ENCODE results near the gene FBXL19. TPM values are rescaled to one million over a fixed set of nuclear protein-coding genes. Genes with fewer than 3 reads are reported as not detected.

The FBXL19 gene
- total and polyA plus RNA-seq, 2 of the 13 experiments (the other 11 are each of a cell fraction or from before 2014, with no cell fraction given), result 6.0 to 13.7 TPM

- TF ChIP-seq THRA (CRISPR knock-in tag; IDR thresholded peaks at IDR 0.05; ENCODE audit: borderline replicate concordance) (peak; percentile 43; the same call in 1 of the 2 replicates), ZNF513 (CRISPR knock-in tag; conservative IDR thresholded peaks at IDR 0.05) (no peak), ZNF737 (CRISPR knock-in tag; IDR thresholded peaks at IDR 0.05; ENCODE audit: borderline replicate concordance) (no peak), BCLAF1 (IDR thresholded peaks at IDR 0.05) (no peak), MXD1 (CRISPR knock-in tag; IDR thresholded peaks at IDR 0.05) (peak; percentile 84), MTA1 (CRISPR knock-in tag; IDR thresholded peaks at IDR 0.05; ENCODE audit: borderline replicate concordance) (peak; percentile 62; the same call in 1 of the 2 replicates), KDM2A (CRISPR knock-in tag; IDR thresholded peaks at IDR 0.05; ENCODE audit: borderline replicate concordance, low read depth) (peak; percentile 94), KDM1A (CRISPR knock-in tag; IDR thresholded peaks at IDR 0.05) (0 out of 2 replicates have a peak, but pooled peaks have one; percentile 11), ARNTL (CRISPR knock-in tag; IDR thresholded peaks at IDR 0.05) (peak; percentile 83), DDIT3 (CRISPR knock-in tag; IDR thresholded peaks at IDR 0.05) (no peak), ZUFSP (CRISPR knock-in tag; IDR thresholded peaks at IDR 0.05; ENCODE audit: borderline replicate concordance) (no peak), NR1H2 (CRISPR knock-in tag; IDR thresholded peaks at IDR 0.05; ENCODE audit: borderline replicate concordance, low read depth) (peak; percentile 74; the same call in 1 of the 2 replicates), ZNF83 (CRISPR knock-in tag; IDR thresholded peaks at IDR 0.05; ENCODE audit: borderline replicate concordance) (no peak), ZNF263 (CRISPR knock-in tag; IDR thresholded peaks at IDR 0.05) (no peak), ZNF143 (CRISPR knock-in tag; IDR thresholded peaks at IDR 0.05) (peak; percentile 59; the same call in 1 of the 2 replicates), NCOR1 (IDR thresholded peaks at IDR 0.05; ENCODE audit: borderline replicate concordance, low read length) (peak; percentile 75; the same call in 1 of the 2 replicates), STAG1 (CRISPR knock-in tag; IDR thresholded peaks at IDR 0.05) (no peak), SALL2 (CRISPR knock-in tag; IDR thresholded peaks at IDR 0.05) (no peak; the same call in none of the 2 replicates), ZNF749 (CRISPR knock-in tag; IDR thresholded peaks at IDR 0.05; ENCODE audit: borderline replicate concordance) (no peak; the same call in 1 of the 2 replicates), ZNF224 (CRISPR knock-in tag; IDR thresholded peaks at IDR 0.05) (peak; percentile 23; the same call in 1 of the 2 replicates), ZNF33B (CRISPR knock-in tag; IDR thresholded peaks at IDR 0.05) (0 out of 2 replicates have a peak, but pooled peaks have one; percentile 19)
Measured at GRCh38 chr16:30957456-30958174, 34.2 kb downstream of the FBXL19 start, which contains the start of gene SETD1A (continued).

Measured in HepG2 (cell line).